Erythroblast (primary cell): ENCODE measurements around the gene IWS1.

Experiments used
- GATA1 ChIP-seq: IDR thresholded peaks from 2 replicates; pipeline ENCODE4 v1.6.1; 2011; ENCODE audit warnings: low read depth, mild to moderate bottlenecking, control low read depth, low read length, moderate library complexity
- POLR2A ChIP-seq: IDR thresholded peaks from 2 replicates; pipeline ENCODE4 v1.6.1; 2011; ENCODE audit warnings: mild to moderate bottlenecking, low read length

DNA sequence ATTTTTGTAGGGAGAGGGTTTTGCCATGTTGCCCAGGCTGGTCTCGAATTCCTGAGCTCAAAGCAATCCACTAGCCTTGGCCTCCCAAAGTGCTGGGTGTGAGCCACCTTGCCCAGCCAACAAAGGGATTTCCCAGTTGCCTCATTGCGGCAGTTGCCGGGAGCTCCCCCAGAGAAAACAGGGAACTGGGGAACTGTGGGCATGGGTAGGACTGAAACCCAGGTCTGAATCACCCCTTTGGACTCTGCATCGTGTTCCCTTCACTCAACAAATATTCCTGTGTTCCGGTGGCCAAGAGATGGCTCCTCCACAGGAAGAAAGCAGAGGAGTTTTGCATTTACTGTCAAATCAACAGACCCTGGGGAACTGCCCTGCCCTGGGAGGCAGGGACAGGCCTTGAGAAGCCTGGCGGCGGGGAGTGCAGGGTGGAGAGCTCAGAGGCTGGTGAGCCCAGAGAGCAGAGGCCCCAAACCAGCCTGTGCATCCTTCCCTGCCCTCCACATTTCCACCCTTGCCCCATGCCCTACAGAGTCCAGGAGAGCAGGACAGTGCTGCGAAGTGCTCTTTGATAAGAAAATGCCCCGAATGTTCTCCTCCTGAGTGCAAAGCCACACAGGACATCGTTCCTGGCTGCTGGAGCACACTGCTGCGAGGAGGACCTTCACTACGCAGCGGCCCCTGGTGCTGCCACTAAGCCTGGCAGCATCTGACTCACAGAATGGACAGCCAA is 34.1 kb upstream of the IWS1 start:
- TF ChIP-seq POLR2A: no peak
- TF ChIP-seq GATA1: no peak
